K562 (cell line): ENCODE data around the gene SFXN2. TPM values are rescaled to one million over a fixed set of nuclear protein-coding genes. Genes with fewer than 3 reads are reported as not detected.

ENCODE experiments used
- ATAC-seq: fragments of 200-7000 bp; cut with Tn5 transposase; 3 replicates; pipeline ENCODE4 v1.9.1; 2020; ENCODE audit warnings: moderate library complexity
- BruUV-seq: library from RNA; stranded (reverse); fragments of 400-500 nt; replicated peaks from 2 replicates; lab custom pipeline; 2021; lab: Mats Ljungman, UMichigan
- CTCF ChIA-PET: fragments of 300-600 bp; formaldehyde crosslinking; extraction: SDS; loops from one replicate; lab custom pipeline; 2021; ENCODE audit warnings: low intra/inter-chr PET ratio; lab: Yijun Ruan, JAX
- POLR2A ChIA-PET: fragments of 300-600, 350-650 bp; sonication (Branson Sonifier 250); formaldehyde crosslinking; extraction: SDS; loops from one replicate; lab custom pipeline; 2021; ENCODE audit warnings: antibody characterized with exemption, inconsistent platforms; lab: Yijun Ruan, JAX
- DNase-seq, 4 experiments: peaks; one replicate each; pipeline versions ENCODE4 v3.0.0 to v3.0.0-alpha.2; 2011 to 2018; ENCODE audit warnings: low spot score in 3 of 4, mixed read lengths in 3 of 4; ENCODE audit errors: extremely low read depth in 1 of 4
- FAIRE-seq: peaks from 2 replicates; lab custom pipeline; 2011; peaks lifted over from hg19 to GRCh38; lab: Jason Lieb, UNC
- H2AFZ ChIP-seq: 2 replicates; pipeline ENCODE4 v1.6.0; 2011; ENCODE audit warnings: low read depth, low read length, control low read depth, inconsistent platforms
- H3K27ac ChIP-seq: fragments of 200-600 bp; 3 replicates; pipeline ENCODE4 v1.8.0; 2011; ENCODE audit warnings: low read depth, mild to moderate bottlenecking, control low read depth, inconsistent platforms, low read length, moderate library complexity, mixed read lengths; ENCODE audit errors: extremely low read depth
- H3K27me3 ChIP-seq, 2 experiments: fragments of 300-600 bp in 1 of 2; 2 replicates in 1 of 2; 3 replicates in 1 of 2; pipeline versions ENCODE4 v1.6.0 to v1.8.0; 2011; ENCODE audit warnings: inconsistent platforms in 2 of 2, low read length in 2 of 2, mild to moderate bottlenecking in 1 of 2, mixed read lengths in 1 of 2, moderate library complexity in 1 of 2; ENCODE audit not compliant: control insufficient read depth in 2 of 2, insufficient read depth in 2 of 2
- H3K36me3 ChIP-seq: fragments of 300-600 bp; 3 replicates; pipeline ENCODE4 v1.8.0; 2011; ENCODE audit warnings: mild to moderate bottlenecking, low read length, inconsistent platforms; ENCODE audit not compliant: control insufficient read depth, insufficient read depth
- H3K4me1 ChIP-seq, 2 experiments: fragments of 200-600 bp in 1 of 2; replicated peaks in 1 of 2; 2 replicates in 1 of 2; 3 replicates in 1 of 2; pipeline versions ENCODE4 v1.5.1 to v1.8.0; 2011; ENCODE audit warnings: inconsistent platforms in 2 of 2, low read length in 2 of 2, mild to moderate bottlenecking in 1 of 2, mixed read lengths in 1 of 2, moderate library complexity in 1 of 2; ENCODE audit not compliant: control insufficient read depth in 2 of 2, insufficient read depth in 2 of 2
- H3K4me2 ChIP-seq: 2 replicates; pipeline ENCODE4 v1.6.1; 2011; ENCODE audit warnings: low read length, control low read depth, inconsistent platforms, mixed read lengths; ENCODE audit not compliant: insufficient read depth
- H3K4me3 ChIP-seq: fragments of 200-600 bp; sonication (generic), shearing (Covaris generic); 2 replicates; pipeline ENCODE4 v1.5.1; 2016; ENCODE audit warnings: control low read depth, inconsistent platforms
- H3K79me2 ChIP-seq: fragments of 200-600 bp; 3 replicates; pipeline ENCODE4 v1.8.0; 2011; ENCODE audit warnings: low read length, inconsistent platforms; ENCODE audit not compliant: control insufficient read depth, insufficient read depth
- H3K9ac ChIP-seq, 2 experiments: 2 replicates each; pipeline versions ENCODE4 v1.6.0 to v1.6.1; 2011; ENCODE audit warnings: low read depth in 2 of 2, low read length in 2 of 2, control low read depth in 1 of 2, inconsistent platforms in 1 of 2, mild to moderate bottlenecking in 1 of 2, mixed read lengths in 1 of 2; ENCODE audit not compliant: insufficient read depth in 1 of 2
- H3K9me1 ChIP-seq: one replicate; pipeline ENCODE4 v1.6.0; 2011; ENCODE audit warnings: inconsistent platforms, mild to moderate bottlenecking, low read length, moderate library complexity; ENCODE audit not compliant: control insufficient read depth, insufficient read depth
- H3K9me3 ChIP-seq: replicated peaks from 2 replicates; pipeline ENCODE4 v1.5.1; 2011; ENCODE audit warnings: low read depth, low read length, inconsistent platforms; ENCODE audit not compliant: control insufficient read depth, insufficient read depth
- H4K20me1 ChIP-seq: replicated peaks from 2 replicates; pipeline ENCODE4 v1.6.1; 2011; ENCODE audit warnings: low read length, inconsistent platforms, mixed read lengths; ENCODE audit not compliant: control insufficient read depth, insufficient read depth
- ATF2 ChIP-seq: sonication (generic); formaldehyde crosslinking; IDR thresholded peaks from 2 replicates; pipeline ENCODE4 v1.8.1; 2022; ENCODE audit warnings: missing genetic modification reagents
- CTBP1 ChIP-seq: fragments of 450-650 bp; IDR thresholded peaks from 2 replicates; pipeline ENCODE4 v1.6.1; 2016; ENCODE audit warnings: borderline replicate concordance
- MYBL2 ChIP-seq, 2 experiments: fragments of 450-650 bp in 1 of 2; sonication (generic) in 1 of 2; formaldehyde crosslinking in 1 of 2; IDR thresholded peaks; 2 replicates each; pipeline versions ENCODE4 v1.6.1 to v1.8.1; 2017 to 2022; ENCODE audit warnings: borderline replicate concordance in 1 of 2, inconsistent platforms in 1 of 2, low read depth in 1 of 2, mild to moderate bottlenecking in 1 of 2, missing genetic modification reagents in 1 of 2, moderate library complexity in 1 of 2
- POLR2AphosphoS2 ChIP-seq: IDR thresholded peaks from 2 replicates; pipeline ENCODE4 v1.6.1; 2012; ENCODE audit warnings: low read length, improper control_type of control experiment
- SNRNP70 ChIP-seq: fragments of 200-400 bp; formaldehyde crosslinking; optimal IDR thresholded peaks from 2 replicates; pipeline ENCODE3; 2017; ENCODE audit warnings: low read depth, low read length
- ZFP36 ChIP-seq: fragments of 150-350 bp; IDR thresholded peaks from 2 replicates; pipeline ENCODE4 v1.6.1; 2018; ENCODE audit warnings: low read length, low read depth; ENCODE audit not compliant: partially characterized antibody
- ZNF134 ChIP-seq: fragments of 250-450 bp; sonication (Bioruptor Pico); conservative IDR thresholded peaks from 2 replicates; pipeline ENCODE4 v1.4.0; 2020
- ZNF511 ChIP-seq: sonication (generic); formaldehyde crosslinking; IDR thresholded peaks from 2 replicates; pipeline ENCODE4 v1.8.0; 2022; ENCODE audit warnings: mild to moderate bottlenecking, missing genetic modification reagents
- WGBS: fragments of 100-300 bp; shearing (Covaris generic); methylation state at CpG from one replicate; pipeline ENCODE4 v1.1.6; 2016; ENCODE audit warnings: low coverage, mixed read lengths; ENCODE audit not compliant: insufficient coverage; ENCODE audit errors: missing lambda C conversion rate; 5-methylcytosine and 5-hydroxymethylcytosine counted together
- in situ Hi-C: fragments of 300-500 bp; cut with MboI; formaldehyde crosslinking; loops from 4 replicates; pipeline ENCODE4 v1.15.0; 2018; ENCODE audit warnings: inconsistent platforms, mixed read lengths
- intact Hi-C: fragments of 100-400 bp; cut with micrococcal nuclease; formaldehyde crosslinking; loops from 2 replicates; pipeline ENCODE4 v1.14.2; 2022
- polyA plus RNA-seq, 8 experiments: library from polyadenylated mRNA; depleted of rRNA in 4 of 8; stranded (reverse) in 5 of 8; unstranded in 3 of 8; fragments of >200 nt; fragmentation: Nextera tagmentation in 2 of 8; fragmentation: Illumina TruSeq in 1 of 8; extraction: Ambion mirVana in 2 of 8; extraction: Trizol in 1 of 8; gene quantifications; 2 replicates each; pipeline versions ENCODE4 v1.2.1 to v1.2.3, GENCODE V29; 2011 to 2014; ENCODE audit warnings: inconsistent platforms in 1 of 8, missing spikeins in 1 of 8
- total RNA-seq, 7 experiments: library from RNA; depleted of rRNA in 6 of 7; stranded (reverse); fragments of >200 nt in 6 of 7; fragmentation: Illumina TruSeq in 2 of 7; extraction: Trizol in 2 of 7; gene quantifications; 2 replicates each; pipeline versions ENCODE4 v1.2.1 to v1.2.3, GENCODE V29; 2011 to 2021; ENCODE audit warnings: low replicate concordance in 1 of 7

SFXN2 gene
- total and polyA plus RNA-seq, 9 of the 15 experiments (the other 6 are each of a cell fraction or from before 2014, with no cell fraction given) = 7.3 to 23.8 (median 15.7) TPM

DNA sequence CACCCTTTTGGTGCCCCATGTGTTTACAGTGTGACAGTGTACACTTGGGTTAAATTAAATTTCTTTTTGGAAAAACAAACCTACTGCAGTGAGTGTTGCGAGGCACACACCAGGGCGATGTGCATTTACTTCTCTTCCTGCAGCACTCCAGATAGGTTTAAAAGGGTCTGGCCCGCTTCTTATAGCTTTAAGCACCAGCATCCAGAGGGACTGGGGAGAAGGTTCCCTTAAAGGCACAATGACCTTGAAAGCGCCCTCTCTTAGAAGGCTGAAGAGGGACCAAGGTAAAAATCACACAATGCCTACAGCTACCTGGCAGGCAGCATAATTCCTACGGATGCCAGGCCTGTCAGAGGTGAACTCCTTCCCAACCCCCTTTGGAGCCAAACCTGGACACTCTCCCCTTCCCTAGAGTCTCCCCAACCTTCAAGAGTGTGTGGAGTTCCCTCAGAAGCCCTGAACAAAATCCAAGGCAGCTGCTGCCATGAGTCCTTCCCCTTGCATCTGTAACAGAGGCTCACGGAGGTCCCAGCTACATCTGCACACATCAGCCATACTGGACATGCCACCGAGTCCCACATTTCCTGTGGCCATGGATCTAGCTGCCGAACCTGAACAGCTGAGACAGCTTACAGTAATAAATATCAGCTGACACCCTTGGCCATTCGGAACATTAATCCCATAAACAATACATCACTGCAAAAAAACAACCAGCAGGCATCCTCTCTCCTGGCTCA is 36.9 kb upstream of the SFXN2 start:
- WGBS = 62% methylated on average over 7 of the region's 9 CpGs
- Histone ChIP-seq H3K4me3 (no peak overlapping the region), H3K27me3 (no peaks in the 10 kb centered on the region), H3K27ac (no peak overlapping the region), H2AFZ (no peak overlapping the region), H3K4me1 (peaks cover 26 to 34% of the 10 kb centered on the region in 2 experiments), H3K79me2 (no peaks in the 10 kb centered on the region), H3K9me1 (no peaks in the 10 kb centered on the region), H3K4me2 (no peak overlapping the region), H3K9ac (no peak overlapping the region), H4K20me1 (no peaks in the 10 kb centered on the region), H3K36me3 (no peaks in the 10 kb centered on the region), H3K9me3 (no peaks in the 10 kb centered on the region)
- CTCF ChIA-PET = no interaction called here
- intact Hi-C loops = no loop called here
- POLR2A ChIA-PET = interaction anchor here (0.5 to 1.7 kb wide), 4 partner anchors 19 to 1028 kb away, joined by 3 to 4 read pairs (median 4); no protein-coding TSS in a partner anchor
- in situ Hi-C loops = no loop called here
- no peak for FAIRE-seq
- no peak for ATAC-seq
- BruUV-seq = no TSS peak
- DNase-seq = no peak
- TF ChIP-seq ZNF511 (CRISPR knock-in tag) (no peak), MYBL2 (IDR thresholded peaks at IDR 0.05; ENCODE audit: low read depth) (no peak), MYBL2 (CRISPR knock-in tag; IDR thresholded peaks at IDR 0.05; ENCODE audit: borderline replicate concordance) (no peak), CTBP1 (no peak), ZNF134 (CRISPR knock-in tag) (no peak), ZFP36 (no peak), SNRNP70 (no peak), POLR2AphosphoS2 (no peak), ATF2 (CRISPR knock-in tag) (no peak)
